GM06990 (cell line): ENCODE data around the gene FHIT.

Experiments used
- DNase-seq: peaks from one replicate; pipeline ENCODE4 v3.0.0-alpha.2; 2011; ENCODE audit not compliant: insufficient read length; ENCODE audit errors: extremely low read depth
- H3K27me3 ChIP-seq: replicated peaks from 2 replicates; pipeline ENCODE4 v1.6.0; 2011; ENCODE audit warnings: low read length; ENCODE audit not compliant: control insufficient read depth, insufficient read depth
- H3K36me3 ChIP-seq: 2 replicates; pipeline ENCODE4 v1.5.1; 2011; ENCODE audit warnings: low read length; ENCODE audit not compliant: control insufficient read depth, insufficient read depth
- H3K4me3 ChIP-seq: replicated peaks from 2 replicates; pipeline ENCODE4 v1.5.1; 2011; ENCODE audit warnings: low read depth, mild to moderate bottlenecking, control low read depth, low read length
- TF ChIP-seq, protein P1 (sequence below): IDR thresholded peaks from 2 replicates; pipeline ENCODE4 v1.5.1; 2011; ENCODE audit warnings: low read length, control low read depth, mild to moderate bottlenecking, inconsistent platforms; ENCODE audit not compliant: insufficient read depth, poor library complexity, severe bottlenecking

The FHIT gene

GRCh38 chr3:60000311-60001105 lies 1250.7 kb downstream of the FHIT start:
- Histone ChIP-seq H3K4me3 (no peak overlapping the region), H3K36me3 (no peaks in the 10 kb centered on the region), H3K27me3 (no peaks in the 10 kb centered on the region)
- TF ChIP-seq, protein P1, sequence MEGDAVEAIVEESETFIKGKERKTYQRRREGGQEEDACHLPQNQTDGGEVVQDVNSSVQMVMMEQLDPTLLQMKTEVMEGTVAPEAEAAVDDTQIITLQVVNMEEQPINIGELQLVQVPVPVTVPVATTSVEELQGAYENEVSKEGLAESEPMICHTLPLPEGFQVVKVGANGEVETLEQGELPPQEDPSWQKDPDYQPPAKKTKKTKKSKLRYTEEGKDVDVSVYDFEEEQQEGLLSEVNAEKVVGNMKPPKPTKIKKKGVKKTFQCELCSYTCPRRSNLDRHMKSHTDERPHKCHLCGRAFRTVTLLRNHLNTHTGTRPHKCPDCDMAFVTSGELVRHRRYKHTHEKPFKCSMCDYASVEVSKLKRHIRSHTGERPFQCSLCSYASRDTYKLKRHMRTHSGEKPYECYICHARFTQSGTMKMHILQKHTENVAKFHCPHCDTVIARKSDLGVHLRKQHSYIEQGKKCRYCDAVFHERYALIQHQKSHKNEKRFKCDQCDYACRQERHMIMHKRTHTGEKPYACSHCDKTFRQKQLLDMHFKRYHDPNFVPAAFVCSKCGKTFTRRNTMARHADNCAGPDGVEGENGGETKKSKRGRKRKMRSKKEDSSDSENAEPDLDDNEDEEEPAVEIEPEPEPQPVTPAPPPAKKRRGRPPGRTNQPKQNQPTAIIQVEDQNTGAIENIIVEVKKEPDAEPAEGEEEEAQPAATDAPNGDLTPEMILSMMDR, result no peak
- no peak for DNase-seq

GRCh38 chr3:59998058-59998457 lies 1253.2 kb downstream of the FHIT start:
- TF ChIP-seq, protein P1, result no peak
- Histone ChIP-seq H3K27me3 (no peaks in the 10 kb centered on the region), H3K4me3 (no peak overlapping the region), H3K36me3 (no peaks in the 10 kb centered on the region)
- DNase-seq, result no peak

GRCh38 chr3:59997583-59997982 lies 1253.7 kb downstream of the FHIT start:
- Histone ChIP-seq H3K4me3 (no peak overlapping the region), H3K27me3 (no peaks in the 10 kb centered on the region), H3K36me3 (no peaks in the 10 kb centered on the region)
- DNase-seq, result no peak
- TF ChIP-seq, protein P1, result no peak

DNA sequence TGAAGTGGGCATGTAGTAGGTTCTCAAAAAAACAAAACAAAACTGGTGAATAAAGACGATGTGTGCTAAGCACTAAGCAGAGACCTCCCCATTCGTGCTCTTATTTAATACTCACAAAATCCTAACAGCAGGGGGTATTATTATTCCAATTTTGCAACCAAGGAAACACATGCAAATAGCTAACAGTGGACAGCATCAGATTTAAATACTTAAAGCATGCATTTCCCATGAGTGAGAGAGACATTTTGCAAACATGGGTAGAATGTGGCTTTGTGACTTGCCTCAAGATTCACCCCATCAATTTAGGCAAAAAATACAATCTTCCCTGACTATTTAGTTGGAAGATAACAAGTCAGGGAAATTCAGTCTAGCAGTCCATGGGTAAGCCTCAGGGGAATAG lies 1255.2 kb downstream of the FHIT start:
- Histone ChIP-seq H3K36me3 (no peaks in the 10 kb centered on the region), H3K4me3 (no peak overlapping the region), H3K27me3 (no peaks in the 10 kb centered on the region)
- TF ChIP-seq, protein P1, result no peak
- no peak for DNase-seq

- Histone ChIP-seq H3K36me3 (no peaks in the 10 kb centered on the region), H3K27me3 (no peaks in the 10 kb centered on the region), H3K4me3 (no peak overlapping the region)
- no peak for DNase-seq
- TF ChIP-seq, protein P1, result no peak
Observed at GRCh38 chr3:59995563-59995962, 1255.7 kb downstream of the FHIT start.
